ENCODE results near the gene GRAMD1B.

The GRAMD1B gene

GRCh38 chr11:123580557-123581275 is 150.6 kb downstream of the GRAMD1B start:
- H3K18ac ChIP-seq (ENCODE audit: low read length), result no peak overlapping the region
- H3K23ac ChIP-seq (ENCODE audit: low read length), result no peak overlapping the region
- peaks cover 3% of the 10 kb centered on the region for H3K9me3 ChIP-seq (ENCODE audit: insufficient read depth, low read depth, low read length)
- H2BK120ac ChIP-seq (ENCODE audit: insufficient read depth, low read length, poor library complexity), result no peak overlapping the region
- no peak overlapping the region for H2BK5ac ChIP-seq (ENCODE audit: low read depth, low read length, poor library complexity)
- H3K79me1 ChIP-seq (ENCODE audit: low read length), result no peaks in the 10 kb centered on the region
- no peak overlapping the region for H2BK12ac ChIP-seq (ENCODE audit: low read length)
- H3K4me1 ChIP-seq (ENCODE audit: control insufficient read depth in 1 of 2, insufficient read depth in 2 of 2, low read length in 2 of 2), result no peaks in the 10 kb centered on the region
- H3K27ac ChIP-seq (ENCODE audit: low read depth, low read length), result no peak overlapping the region
- H4K91ac ChIP-seq (ENCODE audit: low read depth, low read length), result no peak overlapping the region
- WGBS (ENCODE audit: extremely low coverage, insufficient coverage, insufficient read length), result no CpG with 5 or more reads among the region's 25 CpGs
- H3K36me3 ChIP-seq (ENCODE audit: control insufficient read depth in 1 of 2, insufficient read depth in 2 of 2, low read length in 2 of 2), result no peaks in the 10 kb centered on the region
- no peak overlapping the region for H3K9ac ChIP-seq (ENCODE audit: low read length)
- no peak overlapping the region for H3K4me2 ChIP-seq (ENCODE audit: low read length)
- no peaks in the 10 kb centered on the region for H3K79me2 ChIP-seq (ENCODE audit: control insufficient read depth, insufficient read depth, low read length, poor library complexity)
- H3K4ac ChIP-seq (ENCODE audit: low read depth, low read length), result no peak overlapping the region
- H2AK5ac ChIP-seq (ENCODE audit: low read length), result no peak overlapping the region
- DNase-seq, result peak; percentile 85 to 94
- H4K8ac ChIP-seq (ENCODE audit: low read depth, low read length), result no peak overlapping the region
- H3K27me3 ChIP-seq (ENCODE audit: insufficient read depth, low read length), result no peaks in the 10 kb centered on the region
- no peak overlapping the region for H4K12ac ChIP-seq (ENCODE audit: low read depth, low read length)
- H2AFZ ChIP-seq (ENCODE audit: insufficient read depth, low read length, poor library complexity), result no peak overlapping the region
- H3K4me3 ChIP-seq (ENCODE audit: low read depth, low read length), result no peak overlapping the region
- H3K14ac ChIP-seq (ENCODE audit: low read length), result no peak overlapping the region

GRCh38 chr11:123581651-123582399 is 151.8 kb downstream of the GRAMD1B start:
- Histone ChIP-seq H3K14ac (ENCODE audit: low read length) (no peak overlapping the region), H3K4me3 (ENCODE audit: low read depth, low read length) (no peak overlapping the region), H3K79me1 (ENCODE audit: low read length) (no peaks in the 10 kb centered on the region), H2BK12ac (ENCODE audit: low read length) (no peak overlapping the region), H2BK120ac (ENCODE audit: insufficient read depth, low read length, poor library complexity) (no peak overlapping the region), H4K91ac (ENCODE audit: low read depth, low read length) (no peak overlapping the region), H4K8ac (ENCODE audit: low read depth, low read length) (no peak overlapping the region), H3K9me3 (ENCODE audit: insufficient read depth, low read depth, low read length) (peaks cover 3% of the 10 kb centered on the region), H4K12ac (ENCODE audit: low read depth, low read length) (no peak overlapping the region), H3K4me2 (ENCODE audit: low read length) (no peak overlapping the region), H3K4ac (ENCODE audit: low read depth, low read length) (no peak overlapping the region), H3K27me3 (ENCODE audit: insufficient read depth, low read length) (no peaks in the 10 kb centered on the region), H3K23ac (ENCODE audit: low read length) (no peak overlapping the region), H2AK5ac (ENCODE audit: low read length) (no peak overlapping the region), H3K18ac (ENCODE audit: low read length) (no peak overlapping the region), H3K79me2 (ENCODE audit: control insufficient read depth, insufficient read depth, low read length, poor library complexity) (no peaks in the 10 kb centered on the region), H3K9ac (ENCODE audit: low read length) (no peak overlapping the region), H3K4me1 (ENCODE audit: control insufficient read depth in 1 of 2, insufficient read depth in 2 of 2, low read length in 2 of 2) (peaks cover 7 to 9% of the 10 kb centered on the region in 2 experiments), H2BK5ac (ENCODE audit: low read depth, low read length, poor library complexity) (no peak overlapping the region), H3K36me3 (ENCODE audit: control insufficient read depth in 1 of 2, insufficient read depth in 2 of 2, low read length in 2 of 2) (no peaks in the 10 kb centered on the region), H2AFZ (ENCODE audit: insufficient read depth, low read length, poor library complexity) (no peak overlapping the region), H3K27ac (ENCODE audit: low read depth, low read length) (no peak overlapping the region)
- WGBS (ENCODE audit: extremely low coverage, insufficient coverage, insufficient read length), result no CpG with 5 or more reads among the region's 22 CpGs
- DNase-seq, result no peak

GRCh38 chr11:123582992-123583504 is 153.0 kb downstream of the GRAMD1B start:
- Histone ChIP-seq H4K91ac (ENCODE audit: low read depth, low read length) (no peak overlapping the region), H3K27ac (ENCODE audit: low read depth, low read length) (no peak overlapping the region), H3K18ac (ENCODE audit: low read length) (no peak overlapping the region), H3K4me3 (ENCODE audit: low read depth, low read length) (peak overlapping the region; percentile 27), H2BK5ac (ENCODE audit: low read depth, low read length, poor library complexity) (no peak overlapping the region), H3K79me2 (ENCODE audit: control insufficient read depth, insufficient read depth, low read length, poor library complexity) (no peaks in the 10 kb centered on the region), H3K4me1 (ENCODE audit: control insufficient read depth in 1 of 2, insufficient read depth in 2 of 2, low read length in 2 of 2) (peaks cover 9 to 11% of the 10 kb centered on the region in 2 experiments), H3K23ac (ENCODE audit: low read length) (peak overlapping the region; percentile 41), H4K12ac (ENCODE audit: low read depth, low read length) (no peak overlapping the region), H3K27me3 (ENCODE audit: insufficient read depth, low read length) (no peaks in the 10 kb centered on the region), H2AFZ (ENCODE audit: insufficient read depth, low read length, poor library complexity) (no peak overlapping the region), H2BK120ac (ENCODE audit: insufficient read depth, low read length, poor library complexity) (no peak overlapping the region), H4K8ac (ENCODE audit: low read depth, low read length) (no peak overlapping the region), H3K9ac (ENCODE audit: low read length) (no peak overlapping the region), H3K9me3 (ENCODE audit: insufficient read depth, low read depth, low read length) (peaks cover 3% of the 10 kb centered on the region), H3K14ac (ENCODE audit: low read length) (no peak overlapping the region), H2AK5ac (ENCODE audit: low read length) (no peak overlapping the region), H3K36me3 (ENCODE audit: control insufficient read depth in 1 of 2, insufficient read depth in 2 of 2, low read length in 2 of 2) (no peaks in the 10 kb centered on the region), H3K79me1 (ENCODE audit: low read length) (no peaks in the 10 kb centered on the region), H3K4me2 (ENCODE audit: low read length) (no peak overlapping the region), H2BK12ac (ENCODE audit: low read length) (no peak overlapping the region), H3K4ac (ENCODE audit: low read depth, low read length) (no peak overlapping the region)
- no peak for DNase-seq
- no CpG with 5 or more reads among the region's 12 CpGs for WGBS (ENCODE audit: extremely low coverage, insufficient coverage, insufficient read length)

- Histone ChIP-seq H2BK5ac (ENCODE audit: low read depth, low read length, poor library complexity) (no peak overlapping the region), H3K14ac (ENCODE audit: low read length) (no peak overlapping the region), H3K79me2 (ENCODE audit: control insufficient read depth, insufficient read depth, low read length, poor library complexity) (no peaks in the 10 kb centered on the region), H3K4ac (ENCODE audit: low read depth, low read length) (no peak overlapping the region), H3K36me3 (ENCODE audit: control insufficient read depth in 1 of 2, insufficient read depth in 2 of 2, low read length in 2 of 2) (no peaks in the 10 kb centered on the region), H2AK5ac (ENCODE audit: low read length) (no peak overlapping the region), H3K4me1 (ENCODE audit: control insufficient read depth in 1 of 2, insufficient read depth in 2 of 2, low read length in 2 of 2) (peaks cover 9 to 11% of the 10 kb centered on the region in 2 experiments), H2AFZ (ENCODE audit: insufficient read depth, low read length, poor library complexity) (no peak overlapping the region), H3K79me1 (ENCODE audit: low read length) (no peaks in the 10 kb centered on the region), H3K27ac (ENCODE audit: low read depth, low read length) (no peak overlapping the region), H2BK12ac (ENCODE audit: low read length) (no peak overlapping the region), H4K8ac (ENCODE audit: low read depth, low read length) (no peak overlapping the region), H3K18ac (ENCODE audit: low read length) (no peak overlapping the region), H3K23ac (ENCODE audit: low read length) (no peak overlapping the region), H3K9ac (ENCODE audit: low read length) (no peak overlapping the region), H4K12ac (ENCODE audit: low read depth, low read length) (no peak overlapping the region), H3K9me3 (ENCODE audit: insufficient read depth, low read depth, low read length) (peaks cover 3% of the 10 kb centered on the region), H3K4me3 (ENCODE audit: low read depth, low read length) (no peak overlapping the region), H3K27me3 (ENCODE audit: insufficient read depth, low read length) (no peaks in the 10 kb centered on the region), H3K4me2 (ENCODE audit: low read length) (no peak overlapping the region), H2BK120ac (ENCODE audit: insufficient read depth, low read length, poor library complexity) (no peak overlapping the region), H4K91ac (ENCODE audit: low read depth, low read length) (no peak overlapping the region)
- no CpG with 5 or more reads among the region's 4 CpGs for WGBS (ENCODE audit: extremely low coverage, insufficient coverage, insufficient read length)
- DNase-seq, result no peak
Observed at GRCh38 chr11:123584186-123584585, 154.1 kb downstream of the GRAMD1B start.
